GM21723 (cell line): ENCODE data around the gene BAZ2B.
"Not testable (repeated sequence)": the region's sequence is repeated elsewhere in the genome, so short reads cannot be mapped to it uniquely, and the experiment has no call there.

ENCODE experiments used
- ATAC-seq: cut with Tn5 transposase; IDR thresholded peaks from one replicate; pipeline ENCODE4 v1.9.1; 2021; ENCODE audit warnings: mild to moderate bottlenecking, moderate library complexity; ENCODE audit not compliant: unreplicated experiment

Gene BAZ2B

DNA sequence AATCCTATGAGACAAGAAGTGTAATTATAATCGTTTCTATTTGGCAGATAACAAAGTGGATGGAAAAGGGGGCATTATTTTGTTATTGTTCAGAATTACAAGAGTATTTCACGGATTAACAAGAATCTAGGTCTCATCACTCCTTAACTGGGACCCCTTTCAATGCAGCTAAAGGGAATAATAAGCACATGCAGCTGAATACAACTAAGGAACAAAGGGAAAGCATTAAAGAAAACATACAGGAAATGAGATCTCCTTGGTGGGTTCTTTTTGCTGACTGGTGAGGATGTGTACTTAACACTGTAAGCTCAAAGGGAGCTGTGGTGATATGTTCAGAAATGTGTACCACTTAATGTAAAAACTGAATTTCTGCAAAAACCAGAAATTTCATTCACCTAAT lies 189.3 kb downstream of the BAZ2B start:
- ATAC-seq, result no peak

DNA sequence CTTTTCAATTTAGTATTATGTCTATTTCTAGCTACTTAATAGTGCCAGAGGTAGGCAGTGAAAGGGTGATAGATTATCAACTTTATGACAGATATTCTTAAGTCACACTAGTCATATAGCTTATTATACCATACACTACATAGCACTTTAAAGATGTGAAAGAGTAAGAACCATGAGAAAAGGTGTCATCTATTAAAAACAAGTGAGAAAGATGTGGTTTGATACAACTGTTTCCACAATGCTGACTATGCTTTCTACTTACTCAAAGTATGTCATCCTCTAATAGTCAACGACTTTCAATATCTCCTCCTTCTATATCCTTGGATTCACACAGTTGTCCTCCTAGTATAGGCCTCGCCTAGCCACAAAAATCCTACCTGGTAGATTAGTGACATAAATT lies 196.9 kb downstream of the BAZ2B start:
- ATAC-seq, result no peak

DNA sequence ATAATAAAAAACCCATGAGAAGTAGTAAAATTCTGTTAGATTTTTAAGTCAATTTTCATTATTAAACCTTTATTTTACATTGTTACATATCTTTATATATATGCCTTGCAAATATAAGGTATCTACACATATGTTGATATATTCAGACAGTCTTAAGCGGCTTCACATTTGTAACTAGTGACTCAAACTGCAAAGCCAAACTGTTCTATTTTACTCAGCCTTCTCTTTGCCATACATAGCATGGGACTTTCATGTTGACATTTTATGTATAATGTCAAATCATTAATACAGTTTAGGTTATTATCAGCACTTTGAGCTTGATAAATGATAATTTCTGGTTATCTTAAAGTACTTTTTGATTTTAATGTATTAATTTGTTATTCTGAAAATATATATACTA lies 204.9 kb downstream of the BAZ2B start:
- ATAC-seq, result no peak

DNA sequence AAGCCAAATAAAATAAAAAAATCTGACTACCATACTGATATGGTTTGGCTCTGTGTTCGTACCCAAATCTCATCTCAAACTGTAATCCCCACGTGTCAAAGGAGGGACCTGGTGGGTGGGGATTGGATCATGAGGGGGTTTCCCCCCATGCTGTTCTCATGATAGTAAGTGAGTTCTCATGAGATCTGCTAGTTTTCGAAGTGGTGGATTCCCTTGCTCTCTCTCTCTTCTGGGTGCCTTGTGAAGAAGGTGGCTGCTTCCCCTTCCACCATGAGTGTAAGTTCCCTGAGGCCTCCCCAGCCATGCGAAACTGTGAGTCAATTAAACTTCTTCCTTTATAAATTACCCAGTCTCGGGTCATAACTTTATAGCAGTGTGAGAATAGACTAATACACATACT lies 206.1 kb downstream of the BAZ2B start:
- ATAC-seq, result no peak

DNA sequence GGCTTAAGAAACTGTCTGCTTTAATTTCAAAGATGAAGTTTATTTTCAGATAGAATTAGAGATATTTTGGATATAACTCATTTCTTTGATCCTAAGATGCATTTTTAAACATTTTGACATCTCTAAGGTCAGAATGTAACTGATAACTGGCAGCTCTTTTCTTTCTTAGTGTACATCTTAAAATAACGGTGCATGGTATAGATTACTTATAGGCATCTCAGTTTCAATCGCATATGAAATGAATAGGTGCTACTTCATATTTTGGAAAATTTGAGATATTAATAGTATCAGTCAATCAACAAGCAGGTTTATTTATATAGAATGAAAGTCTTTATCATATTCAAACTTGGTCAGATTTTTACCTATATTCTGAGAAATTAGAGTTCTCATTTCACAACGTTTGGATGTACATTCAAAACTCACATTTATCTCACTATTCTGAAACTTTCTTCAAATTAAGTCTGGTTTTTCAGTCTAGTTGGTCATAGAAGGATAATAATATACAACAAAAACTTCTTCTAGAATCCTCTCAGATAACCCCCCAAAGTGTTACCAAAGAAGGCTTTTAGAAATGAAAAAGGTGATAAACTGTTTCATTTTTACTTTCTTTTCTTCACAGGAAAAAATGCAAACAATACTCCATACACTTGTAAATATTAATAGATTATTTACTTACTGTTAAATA lies 207.1 kb downstream of the BAZ2B start:
- ATAC-seq, result no peak

DNA sequence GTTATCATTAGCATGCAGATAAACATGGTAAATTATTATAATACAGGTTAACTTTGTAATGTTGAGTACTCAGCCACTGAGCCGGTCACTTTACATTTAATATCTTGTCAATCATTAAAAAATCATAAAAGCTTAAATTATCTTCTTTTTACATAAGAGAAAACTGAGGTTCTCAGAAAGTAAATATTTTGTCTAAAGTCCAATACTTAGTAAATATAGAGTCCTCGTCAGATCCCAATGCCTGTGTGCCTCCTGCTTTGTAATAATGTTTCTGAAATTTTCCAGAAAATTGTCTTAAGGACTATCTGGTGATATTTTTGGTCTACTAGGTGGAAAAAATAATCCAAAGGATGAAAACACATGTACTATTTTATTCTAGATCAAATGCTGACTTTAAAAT lies 213.6 kb downstream of the BAZ2B start:
- no peak for ATAC-seq

DNA sequence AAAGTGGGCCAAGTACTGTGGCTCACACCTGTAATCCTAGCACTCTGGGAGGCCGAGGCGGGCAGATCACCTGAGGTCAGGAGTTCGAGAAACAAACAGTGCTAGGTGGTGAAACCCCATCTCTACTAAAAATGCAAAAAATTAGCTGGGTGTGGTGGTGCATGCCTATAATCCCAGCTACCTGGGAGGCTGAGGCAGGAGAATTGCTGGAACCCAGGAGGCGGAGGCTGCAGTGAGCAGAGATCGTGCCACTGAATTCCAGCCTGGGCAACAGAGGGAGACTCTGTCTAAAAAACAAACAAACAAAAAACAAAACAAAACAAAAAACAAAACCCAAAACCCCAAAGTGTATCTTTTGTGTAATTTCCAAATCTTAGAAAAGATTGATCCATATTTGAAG lies 214.2 kb downstream of the BAZ2B start:
- ATAC-seq, result not testable (repeated sequence)

DNA sequence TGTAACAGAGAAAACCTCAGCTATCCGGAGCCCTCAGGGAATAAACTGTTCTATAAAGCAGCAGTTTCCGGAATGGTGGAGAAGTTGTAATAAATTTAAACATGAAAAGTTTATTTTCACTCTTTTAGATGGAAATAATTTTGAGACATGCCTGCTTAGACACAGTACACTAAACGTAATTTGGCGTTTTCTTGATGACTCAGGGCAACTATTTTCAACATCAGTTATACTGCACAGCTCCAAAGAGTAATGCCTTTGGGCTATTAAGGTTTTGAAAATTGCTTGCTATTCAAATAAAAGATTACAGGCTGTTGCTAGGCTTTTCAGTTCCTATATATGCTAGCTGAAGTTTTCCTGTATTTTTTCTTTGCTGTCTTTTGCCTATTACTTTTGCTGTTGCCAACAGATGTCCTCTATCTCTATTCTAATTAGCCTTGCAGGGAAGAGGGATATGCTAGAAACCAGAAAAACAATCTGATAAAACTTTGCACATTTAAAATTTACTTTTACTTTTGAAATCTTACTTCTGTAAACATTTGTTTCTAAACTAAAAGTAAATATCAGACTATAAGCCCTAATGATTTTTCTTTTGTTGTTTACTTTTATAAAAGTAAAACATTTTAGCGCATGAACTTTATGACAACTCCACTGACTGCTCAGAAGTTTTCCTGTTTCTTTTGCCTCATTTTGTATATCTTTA lies 216.5 kb downstream of the BAZ2B start:
- no peak for ATAC-seq

DNA sequence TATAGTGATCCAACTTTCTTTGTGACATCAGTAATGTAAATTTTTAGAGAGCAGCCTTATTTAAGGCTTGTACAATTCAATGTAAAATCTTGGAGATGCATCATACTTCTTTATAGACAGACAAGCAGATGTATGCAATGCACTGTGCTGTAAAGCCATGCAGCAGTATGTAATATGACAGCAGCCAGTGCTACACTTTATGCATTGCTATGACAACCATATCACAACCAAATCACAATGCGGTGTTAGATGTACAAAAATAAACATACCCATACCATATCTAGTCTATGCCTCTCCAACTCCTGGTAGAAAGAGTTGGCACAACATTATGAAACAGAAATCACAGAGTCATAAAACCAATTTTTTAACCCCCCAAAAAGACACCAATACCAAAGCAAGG lies 219.5 kb downstream of the BAZ2B start:
- no peak for ATAC-seq

DNA sequence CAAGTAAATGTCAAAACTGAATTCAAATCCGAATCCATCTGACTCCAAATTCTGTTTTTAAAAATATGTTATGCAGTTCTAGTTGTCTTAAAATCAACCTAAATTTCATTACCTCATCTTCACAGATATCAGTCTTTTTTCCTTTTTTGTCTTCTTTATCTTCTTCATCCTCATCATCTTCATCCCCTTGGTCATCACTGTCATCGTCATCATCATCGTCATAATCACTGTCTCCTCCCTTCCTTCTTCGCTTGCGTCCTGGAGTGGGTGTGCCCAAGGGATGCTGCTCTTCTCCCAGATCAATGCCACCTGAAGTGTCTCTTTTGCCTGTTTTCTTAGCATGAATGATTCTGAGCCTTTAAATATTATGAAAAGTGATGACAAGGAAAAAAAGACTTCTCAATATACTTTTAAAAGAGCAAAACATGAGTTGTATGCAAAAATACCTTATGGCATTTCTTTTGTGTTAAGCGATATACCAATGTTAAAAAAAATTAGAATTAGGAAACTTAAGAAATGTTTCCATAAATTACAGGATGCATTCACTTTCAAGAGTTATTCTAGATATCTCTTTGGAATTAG lies 233.8 kb downstream of the BAZ2B start:
- no peak for ATAC-seq

DNA sequence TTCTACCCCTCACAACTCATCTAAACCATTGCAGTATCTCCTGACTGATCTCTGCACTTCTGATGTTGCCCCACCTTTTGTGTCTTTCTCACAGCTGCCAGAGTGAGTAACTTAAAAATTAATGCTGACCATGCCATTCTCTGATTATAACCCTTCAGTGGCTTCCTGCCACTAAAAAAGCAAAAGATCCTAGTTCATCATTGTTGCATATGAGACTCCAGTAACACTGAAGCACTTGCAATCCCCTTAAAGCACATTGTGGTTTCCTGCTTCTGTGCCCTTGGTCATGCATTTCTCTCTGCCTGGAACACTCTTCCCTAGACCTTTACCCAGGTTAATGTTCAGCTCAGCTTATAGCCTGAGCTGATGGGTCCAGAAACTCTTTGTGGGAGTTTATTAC lies 234.8 kb downstream of the BAZ2B start:
- no peak for ATAC-seq

DNA sequence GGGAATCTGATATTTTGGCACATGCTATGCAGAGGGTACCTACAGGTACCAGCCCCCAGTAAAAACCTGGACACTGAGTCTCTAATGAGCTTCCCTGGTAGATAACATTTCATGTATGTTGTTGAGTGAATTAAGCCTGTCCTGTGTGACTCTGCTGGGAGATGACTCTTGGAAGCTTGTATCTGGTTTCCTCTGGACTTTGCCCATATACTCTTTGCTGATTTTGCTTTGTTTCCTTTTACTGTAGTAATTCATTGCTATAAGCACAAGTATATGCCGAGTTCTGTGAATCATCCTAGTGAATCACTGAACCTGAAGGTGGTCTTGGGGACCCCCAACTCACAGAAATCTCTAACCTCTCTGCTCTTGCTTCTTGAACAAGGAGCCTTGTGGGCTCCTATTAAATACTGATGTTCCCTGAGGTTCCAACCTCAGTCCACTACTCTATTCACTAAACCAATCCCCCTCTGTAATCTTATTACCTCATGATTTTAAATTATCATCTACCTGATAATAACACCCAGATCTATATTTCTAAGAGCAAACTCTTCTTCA lies 235.6 kb downstream of the BAZ2B start:
- ATAC-seq, result no peak

DNA sequence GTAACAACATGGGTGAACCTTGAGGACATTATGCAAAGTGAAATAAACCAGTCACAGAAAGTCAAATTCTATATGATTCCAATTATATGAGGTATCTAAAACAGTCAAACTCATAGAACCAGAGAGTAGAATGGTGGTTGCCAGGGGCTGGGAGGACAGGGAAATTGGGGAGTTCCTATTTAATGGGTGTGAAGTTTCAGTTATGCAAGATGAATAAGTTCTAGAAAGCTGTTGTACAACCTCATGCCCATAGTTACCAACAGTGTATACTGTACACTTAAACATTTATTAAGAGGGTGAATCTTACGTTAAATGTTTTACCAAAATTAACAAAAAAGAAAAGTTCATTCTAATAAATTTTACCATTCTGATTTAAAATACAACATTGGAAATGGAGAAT lies 237.2 kb downstream of the BAZ2B start:
- ATAC-seq, result no peak

DNA sequence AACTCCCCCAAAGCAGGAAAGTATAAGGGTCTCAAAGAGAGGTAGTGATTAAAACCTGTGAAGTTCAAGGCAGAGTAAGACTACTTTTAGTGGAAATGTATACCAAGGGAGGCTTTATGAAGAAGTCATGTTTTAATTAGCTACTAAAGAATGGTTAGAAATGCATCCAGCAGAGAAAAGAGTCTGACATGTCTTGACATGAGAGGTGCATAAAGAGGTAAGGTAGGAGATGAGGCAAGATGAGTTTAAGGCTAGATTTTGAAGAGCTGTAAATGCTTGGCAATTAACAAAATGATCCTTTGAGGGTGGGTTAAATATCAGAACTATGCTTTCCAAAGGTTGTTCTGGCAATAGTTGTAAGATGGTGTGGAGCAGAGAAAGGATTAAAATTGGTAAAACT lies 241.1 kb downstream of the BAZ2B start:
- ATAC-seq, result no peak

DNA sequence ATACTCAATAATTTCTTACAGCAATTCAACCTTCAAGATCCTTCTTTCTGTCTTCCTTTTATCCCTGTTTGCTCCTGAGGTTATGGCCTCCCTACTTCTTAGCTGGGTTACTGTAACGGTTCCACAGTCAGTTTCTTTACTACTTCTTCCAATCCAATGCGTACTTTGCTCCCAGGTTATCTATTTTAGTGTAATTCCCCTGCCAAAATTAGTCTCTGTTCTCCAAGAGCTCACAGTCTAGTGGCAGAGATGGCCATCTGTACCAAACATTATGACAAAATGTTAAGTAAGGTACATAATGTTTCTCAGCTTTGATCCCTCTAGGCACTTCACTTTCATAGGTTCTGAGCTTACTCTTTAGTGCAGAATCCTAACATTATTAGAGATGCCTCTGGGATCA lies 244.8 kb downstream of the BAZ2B start:
- no peak for ATAC-seq

DNA sequence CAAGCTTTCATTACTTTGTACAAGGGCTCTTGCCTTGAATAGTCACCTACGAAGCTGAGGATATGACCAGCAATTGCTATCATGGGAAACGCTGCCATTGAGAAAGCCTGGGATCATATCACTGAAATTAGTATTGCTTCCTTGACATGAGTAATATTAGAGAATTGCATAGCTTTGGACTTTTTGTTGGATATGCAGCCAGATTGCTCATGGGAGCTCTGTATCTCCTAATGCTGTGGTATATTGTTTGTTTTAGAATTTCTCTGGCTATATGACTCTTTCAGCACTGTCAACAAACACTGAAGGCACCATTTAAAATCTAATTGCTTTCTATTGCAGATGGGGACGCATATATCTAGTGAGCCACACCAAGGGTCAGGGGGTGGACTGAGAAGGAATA lies 249.8 kb downstream of the BAZ2B start:
- no peak for ATAC-seq

DNA sequence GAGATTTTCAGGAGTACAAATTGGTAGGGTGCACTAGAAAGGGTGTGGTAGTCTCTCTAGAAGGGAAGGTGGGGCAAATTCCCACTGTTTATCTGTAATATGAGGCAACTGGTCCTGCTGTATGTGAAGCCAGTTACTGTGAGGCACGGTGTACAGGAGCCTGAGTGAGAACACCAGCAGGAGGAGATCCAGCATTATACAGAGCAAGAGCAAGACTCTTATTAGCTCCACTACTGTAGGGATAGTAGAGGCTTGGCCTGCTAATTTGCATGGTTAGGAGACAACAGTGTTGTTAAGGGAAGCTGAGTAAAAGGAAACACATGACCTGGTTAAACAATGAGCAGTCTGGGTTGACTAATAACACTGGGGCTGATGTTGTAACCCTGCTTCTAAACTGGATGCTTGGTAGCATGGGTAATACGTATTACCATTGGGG lies 253.5 kb downstream of the BAZ2B start:
- ATAC-seq, result no peak

DNA sequence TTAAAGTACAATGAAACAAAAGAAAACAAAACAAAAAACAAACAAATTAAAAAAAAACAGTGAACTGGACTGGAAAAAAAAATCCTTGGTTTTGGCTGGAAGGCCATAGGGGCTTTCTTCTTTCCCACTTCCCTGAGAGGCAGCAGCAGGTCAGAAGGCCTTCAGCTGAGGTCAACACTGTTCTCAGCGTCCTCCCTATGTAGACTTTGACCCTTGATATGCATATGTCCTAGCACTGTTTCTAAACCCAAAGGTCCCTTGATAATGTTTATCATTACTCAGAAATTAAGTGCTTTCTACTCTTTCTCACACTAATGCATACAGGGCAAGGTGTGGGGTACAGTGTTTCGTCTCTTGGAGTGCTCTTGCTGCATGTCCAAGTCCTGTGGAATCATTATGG lies 254.3 kb downstream of the BAZ2B start:
- no peak for ATAC-seq

DNA sequence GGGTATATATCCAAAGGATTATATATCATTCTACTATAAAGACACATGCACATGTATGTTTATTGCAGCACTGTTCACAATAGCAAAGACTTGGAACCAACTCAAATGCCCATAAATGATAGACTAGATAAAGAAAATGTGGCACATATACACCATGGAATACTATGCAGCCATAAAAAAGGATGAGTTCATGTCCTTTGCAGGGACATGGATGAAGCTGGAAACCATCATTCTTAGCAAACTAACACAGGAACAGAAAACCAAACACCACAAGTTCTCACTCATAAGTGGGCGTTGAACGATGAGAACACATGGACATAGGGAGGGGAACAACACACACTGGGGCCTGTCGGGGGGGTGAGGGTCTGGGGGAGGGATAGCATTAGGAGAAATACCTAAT lies 254.7 kb downstream of the BAZ2B start:
- ATAC-seq, result not testable (repeated sequence)

DNA sequence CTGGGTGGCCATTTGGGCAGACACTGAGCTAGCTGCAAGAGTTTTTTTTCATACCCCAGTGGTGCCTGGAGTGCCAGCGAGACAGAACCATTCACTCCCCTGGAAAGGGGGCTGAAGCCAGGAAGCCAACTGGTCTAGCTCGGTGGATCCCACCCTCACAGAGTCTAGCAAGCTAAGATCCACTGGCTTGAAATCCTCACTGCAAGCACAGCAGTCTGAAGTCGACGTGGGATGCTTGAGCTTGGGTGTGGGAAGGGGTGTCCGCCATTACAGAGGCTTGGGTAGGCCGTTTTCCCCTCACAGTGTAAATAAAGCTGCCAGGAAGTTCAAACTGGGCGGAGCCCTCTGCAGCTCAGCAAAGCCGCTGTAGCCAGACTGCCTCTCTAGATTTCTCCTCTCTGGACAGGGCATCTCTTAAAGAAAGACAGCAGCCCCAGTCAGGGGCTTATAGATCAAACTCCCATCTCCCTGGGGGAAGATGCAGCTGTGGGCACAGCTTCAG lies 260.2 kb downstream of the BAZ2B start:
- no peak for ATAC-seq

DNA sequence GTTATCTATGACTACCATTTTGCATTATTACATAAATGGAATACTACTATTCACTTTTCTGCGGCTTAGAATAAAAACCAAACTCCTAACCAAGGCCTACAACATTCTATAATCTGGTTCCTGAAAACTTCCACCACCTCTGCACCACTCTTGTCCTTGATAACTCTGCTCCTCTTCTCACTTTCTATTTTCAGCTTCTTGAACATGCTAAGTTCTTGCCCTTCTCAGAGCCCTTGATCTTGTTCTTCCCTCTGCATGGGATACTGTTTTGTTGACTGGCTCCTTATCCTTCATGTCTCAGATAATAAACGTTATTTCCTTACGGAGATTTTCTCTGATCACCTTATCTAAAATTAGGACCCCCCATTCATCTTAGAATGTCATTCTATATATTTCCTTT lies 264.4 kb downstream of the BAZ2B start:
- ATAC-seq, result no peak
